Ascending aorta (tissue), 2 donors: Measurements from ENCODE around the gene NEU3. TPM values are rescaled to one million over a fixed set of nuclear protein-coding genes. Genes with fewer than 3 reads are reported as not detected.

Source experiments
- DNase-seq, 2 donors: peaks; one replicate each; pipeline ENCODE4 v3.0.0-alpha.2; 2019; ENCODE audit warnings: low spot score in 2 of 2
- H3K27ac ChIP-seq, 2 donors: fragments of 200-600 bp; sonication (generic); one replicate each; pipeline ENCODE4 v1.5.1; 2016 to 2017; ENCODE audit warnings: mild to moderate bottlenecking in 1 of 2
- H3K27me3 ChIP-seq: fragments of 200-600 bp; sonication (generic); one replicate; pipeline ENCODE4 v1.5.1; 2017
- H3K36me3 ChIP-seq, 2 donors: fragments of 200-600 bp; sonication (generic); one replicate each; pipeline ENCODE4 v1.5.1; 2016
- H3K4me1 ChIP-seq, 2 donors: fragments of 200-600 bp; sonication (generic); one replicate each; pipeline ENCODE4 v1.5.1; 2016 to 2017; ENCODE audit warnings: mild to moderate bottlenecking in 1 of 2
- H3K4me3 ChIP-seq, 2 donors: fragments of 200-600 bp; sonication (generic); one replicate each; pipeline ENCODE4 v1.5.1; 2016 to 2017; ENCODE audit warnings: mild to moderate bottlenecking in 1 of 2
- H3K9me3 ChIP-seq, 2 donors: fragments of 200-600 bp; sonication (generic); one replicate each; pipeline ENCODE4 v1.5.1; 2016
- CTCF ChIP-seq, 3 experiments: fragments of 200-600 bp in 2 of 3; fragments of 450-650 bp in 1 of 3; sonication (generic) in 2 of 3; IDR thresholded peaks; one replicate each; pipeline ENCODE4 v1.5.1; 2016 to 2019; ENCODE audit warnings: antibody characterized with exemption in 3 of 3, mild to moderate bottlenecking in 1 of 3, moderate library complexity in 1 of 3
- intact Hi-C: fragments of 100-400 bp; cut with DNase I; formaldehyde crosslinking; loops from one replicate; pipeline ENCODE4 v1.15.1; 2023
- total RNA-seq: library from RNA; depleted of rRNA; stranded (reverse); fragments of >200 nt; gene quantifications from one replicate; pipeline ENCODE4 v1.1.0, GENCODE V29; 2016

Gene NEU3
- total RNA-seq, 1 donor from 2014 or later, result 2.9 TPM

GRCh38 chr11:75063741-75064314, 75.1 kb downstream of the NEU3 start:
- DNase-seq, result no peak
- Histone ChIP-seq H3K4me1 (no peaks in the 10 kb centered on the region), H3K36me3 (no peaks in the 10 kb centered on the region), H3K9me3 (no peaks in the 10 kb centered on the region), H3K27ac (no peak overlapping the region), H3K27me3 (no peaks in the 10 kb centered on the region), H3K4me3 (no peak overlapping the region)
- intact Hi-C loops, result no loop called here
- no peak for TF ChIP-seq CTCF (IDR thresholded peaks at IDR 0.05)

- H3K9me3 ChIP-seq, result no peaks in the 10 kb centered on the region
- H3K27ac ChIP-seq, result no peak overlapping the region
- DNase-seq, result no peak
- TF ChIP-seq CTCF (IDR thresholded peaks at IDR 0.05), result no peak
- intact Hi-C loops, result no loop called here
- H3K36me3 ChIP-seq, result no peaks in the 10 kb centered on the region
- no peak overlapping the region for H3K4me3 ChIP-seq
- H3K4me1 ChIP-seq, result no peaks in the 10 kb centered on the region
- no peaks in the 10 kb centered on the region for H3K27me3 ChIP-seq
Observed at GRCh38 chr11:75066061-75066460, 77.3 kb downstream of the NEU3 start.

Other genes starting within 250 kb of the NEU3 start
- gene RNF169, start 240.1 kb upstream of the NEU3 start, total RNA-seq, result 19.5 TPM
- gene XRRA1, start 39.8 kb upstream of the NEU3 start, total RNA-seq, result 11.4 TPM
- gene SPCS2, start 39.7 kb upstream of the NEU3 start, total RNA-seq, result 13.0 TPM
- gene OR2AT4, start 107.9 kb downstream of the NEU3 start, total RNA-seq, result not detected
- 403 TPM for gene SLCO2B1, start 162.2 kb downstream of the NEU3 start, total RNA-seq